NCI-H524 treated with DMSO at 0.1 percent for 48 hours (cell line): ENCODE measurements around the gene NQO1.
"Not testable (repeated sequence)": the region's sequence is repeated elsewhere in the genome, so short reads cannot be mapped to it uniquely, and the experiment has no call there.

Source experiments
- DNase-seq: peaks from one replicate; lab custom pipeline; 2025; lab: John Stamatoyannopoulos, UW

The NQO1 gene

GRCh38 chr16:69726313-69727060, at the start of gene NQO1:
Gene NQO1 (minus strand): TSS chr16:69726560. CDS start chr16:69726439, 121 bp downstream.
- peak; percentile 81 for DNase-seq

DNA sequence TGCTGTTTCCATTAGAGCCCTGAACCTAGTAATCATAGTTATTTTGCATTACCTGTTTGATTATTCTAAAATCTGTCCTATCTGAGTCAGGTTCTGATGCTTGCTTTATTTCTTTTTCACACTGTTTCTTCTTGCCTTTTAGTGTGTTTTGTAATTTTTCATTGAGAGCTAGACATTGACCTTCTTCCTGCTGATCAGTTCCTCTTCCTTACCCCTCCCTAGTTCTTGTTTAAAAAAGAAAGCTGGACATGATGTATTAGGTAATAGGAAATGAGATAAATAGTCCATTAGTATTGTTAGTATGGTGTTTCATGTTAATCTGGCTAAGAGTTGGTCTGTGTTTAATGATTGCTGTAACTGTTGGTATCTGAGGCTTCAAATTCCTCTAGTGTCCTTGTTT, 49.2 kb upstream of the NQO1 start:
- DNase-seq = no peak

- no peak for DNase-seq
Observed at GRCh38 chr16:69773260-69773947, 47.0 kb upstream of the NQO1 start.

DNA sequence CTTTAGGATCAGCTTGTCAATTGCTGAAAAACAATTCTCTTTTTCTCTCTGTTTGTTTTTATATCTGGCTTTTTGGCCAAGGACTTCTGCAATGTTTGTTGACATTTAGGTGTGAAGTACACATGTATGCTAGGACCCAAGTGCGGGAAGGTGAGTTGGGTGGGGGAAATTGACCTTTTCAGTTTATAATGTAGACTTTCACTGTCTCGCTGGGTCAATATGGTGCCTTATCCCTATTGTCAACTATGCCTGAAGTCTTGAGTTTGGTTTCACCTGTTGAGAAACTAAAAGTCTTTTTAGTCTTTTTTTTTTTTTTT, 45.2 kb upstream of the NQO1 start:
- no peak for DNase-seq

DNA sequence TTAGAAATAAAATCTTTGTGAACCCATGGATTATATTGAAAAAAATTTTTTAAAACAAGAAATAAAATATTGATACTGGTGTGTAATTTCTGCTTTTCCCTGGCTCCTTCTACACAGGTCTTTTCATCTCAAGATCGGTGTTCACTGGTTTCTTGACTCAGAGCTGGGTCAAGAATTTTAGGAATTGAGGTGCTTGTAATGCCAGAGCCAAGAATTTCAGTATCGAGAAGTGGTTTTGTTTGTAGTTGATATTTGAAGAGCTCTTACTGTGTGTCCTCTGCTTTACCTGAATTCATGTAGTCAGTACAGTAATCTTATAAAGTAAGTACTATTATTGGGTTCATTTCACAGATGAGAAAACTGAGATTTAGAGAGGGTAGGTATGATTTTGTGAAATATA, 43.0 kb upstream of the NQO1 start:
- DNase-seq = no peak

DNA sequence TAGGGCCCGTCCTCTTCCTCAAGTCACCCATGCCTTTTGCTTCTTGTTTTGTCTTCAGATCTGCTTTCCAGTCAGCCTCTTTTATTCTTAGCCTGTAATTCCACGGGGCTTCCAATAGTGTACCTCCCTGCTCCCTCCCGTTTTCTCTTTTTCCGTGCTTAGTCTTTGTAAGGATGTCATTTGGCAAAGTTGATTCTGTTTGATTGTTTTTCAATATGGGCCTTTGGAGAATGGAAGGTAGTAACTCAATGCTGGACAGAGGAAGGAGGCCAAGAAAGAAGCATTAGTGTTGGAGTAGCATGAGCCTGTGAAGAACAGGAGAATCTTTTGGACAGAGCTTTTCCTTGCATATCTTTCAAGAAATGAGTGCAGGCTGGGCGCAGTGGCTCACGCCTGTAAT, 42.3 kb upstream of the NQO1 start:
- DNase-seq = no peak

GRCh38 chr16:69767459-69768229, 41.3 kb upstream of the NQO1 start:
- DNase-seq = no peak

DNA sequence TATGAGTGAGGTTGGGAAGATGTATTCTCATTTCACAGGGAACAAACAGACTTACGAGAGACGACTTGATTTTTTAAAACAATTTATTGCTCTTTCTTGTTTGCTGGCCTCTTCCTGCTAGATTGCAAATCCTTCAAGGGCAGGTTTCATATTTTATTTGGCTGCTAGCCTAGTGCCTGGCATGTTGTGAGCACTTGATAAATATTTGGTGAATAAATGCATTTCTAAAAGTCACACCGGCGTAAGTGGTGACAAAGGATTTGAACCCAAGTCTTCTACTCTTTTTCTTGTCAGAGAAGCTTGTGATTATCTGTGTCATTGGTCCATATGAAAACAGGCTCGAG, 37.2 kb upstream of the NQO1 start:
- DNase-seq = no peak

- no peak for DNase-seq
Observed at GRCh38 chr16:69762814-69763598, 36.6 kb upstream of the NQO1 start.

DNA sequence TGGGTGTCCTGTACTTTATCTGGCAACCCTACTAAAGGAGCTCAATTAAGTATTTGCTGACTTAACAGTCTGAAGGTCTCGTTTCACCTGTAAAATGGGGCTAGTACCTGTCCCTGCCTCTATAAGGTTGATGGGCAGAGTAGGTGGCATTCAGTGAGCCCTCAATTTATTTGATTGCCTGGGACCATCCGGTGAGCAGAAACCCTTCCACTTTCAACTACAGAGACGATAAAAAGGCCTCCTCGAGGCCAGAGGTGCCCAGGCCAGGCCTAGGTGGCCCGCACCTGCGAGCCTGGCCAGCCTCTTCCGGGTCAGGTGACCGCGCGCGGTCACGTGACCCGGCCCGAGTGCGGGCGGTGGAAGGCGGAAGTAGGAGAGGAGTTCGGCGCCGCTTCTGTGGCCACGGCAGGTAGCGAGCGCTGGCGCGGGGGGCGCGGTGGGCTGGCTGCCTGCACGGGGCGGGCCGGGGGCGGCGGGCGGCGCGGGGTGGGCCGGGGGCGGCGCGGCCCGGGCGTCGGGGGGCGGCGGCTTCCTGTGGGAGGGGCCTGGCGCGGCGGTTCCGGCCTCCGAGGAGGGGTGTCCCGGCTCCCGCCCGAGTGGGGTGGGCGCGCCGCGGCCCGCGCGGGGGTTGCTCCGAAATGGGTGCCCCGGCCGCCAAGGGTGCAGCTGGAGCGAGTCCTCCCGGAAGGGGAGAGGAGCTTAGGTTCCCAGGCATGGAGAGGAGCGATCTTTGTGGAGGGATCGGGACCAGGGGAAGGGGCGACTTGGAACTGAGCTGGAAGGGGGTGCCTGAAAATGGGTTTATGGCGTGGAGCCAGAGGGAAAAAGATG, 35.8 kb upstream of the NQO1 start, which contains the start of gene WWP2:
Gene WWP2 (plus strand): TSS at position 350 of the 831 bp plus-strand sequence. CDS start 24,679 bp downstream, outside the sequence.
- no peak for DNase-seq

GRCh38 chr16:69757375-69757774, 31.0 kb upstream of the NQO1 start:
- DNase-seq = not testable (repeated sequence)

DNA sequence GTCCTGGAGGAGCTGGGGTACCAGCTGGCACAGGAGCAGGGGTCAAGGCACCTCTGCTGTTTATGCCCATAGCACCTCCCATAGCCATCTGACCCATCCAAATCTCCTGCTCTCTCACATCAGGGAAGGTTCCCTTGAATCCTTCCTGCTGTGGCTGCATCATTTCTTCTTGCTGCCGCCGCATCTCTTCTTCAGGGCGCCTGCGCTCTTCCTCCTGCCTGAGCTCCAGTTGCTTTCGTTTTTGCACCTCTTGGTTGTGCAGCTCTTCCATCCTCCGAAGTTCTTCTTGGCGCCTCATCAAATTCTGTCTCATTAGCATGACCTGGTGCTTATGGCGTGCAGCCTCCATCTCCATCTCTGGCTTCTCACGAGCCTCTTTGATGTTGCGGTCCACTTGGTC, 30.3 kb upstream of the NQO1 start:
- no peak for DNase-seq

DNA sequence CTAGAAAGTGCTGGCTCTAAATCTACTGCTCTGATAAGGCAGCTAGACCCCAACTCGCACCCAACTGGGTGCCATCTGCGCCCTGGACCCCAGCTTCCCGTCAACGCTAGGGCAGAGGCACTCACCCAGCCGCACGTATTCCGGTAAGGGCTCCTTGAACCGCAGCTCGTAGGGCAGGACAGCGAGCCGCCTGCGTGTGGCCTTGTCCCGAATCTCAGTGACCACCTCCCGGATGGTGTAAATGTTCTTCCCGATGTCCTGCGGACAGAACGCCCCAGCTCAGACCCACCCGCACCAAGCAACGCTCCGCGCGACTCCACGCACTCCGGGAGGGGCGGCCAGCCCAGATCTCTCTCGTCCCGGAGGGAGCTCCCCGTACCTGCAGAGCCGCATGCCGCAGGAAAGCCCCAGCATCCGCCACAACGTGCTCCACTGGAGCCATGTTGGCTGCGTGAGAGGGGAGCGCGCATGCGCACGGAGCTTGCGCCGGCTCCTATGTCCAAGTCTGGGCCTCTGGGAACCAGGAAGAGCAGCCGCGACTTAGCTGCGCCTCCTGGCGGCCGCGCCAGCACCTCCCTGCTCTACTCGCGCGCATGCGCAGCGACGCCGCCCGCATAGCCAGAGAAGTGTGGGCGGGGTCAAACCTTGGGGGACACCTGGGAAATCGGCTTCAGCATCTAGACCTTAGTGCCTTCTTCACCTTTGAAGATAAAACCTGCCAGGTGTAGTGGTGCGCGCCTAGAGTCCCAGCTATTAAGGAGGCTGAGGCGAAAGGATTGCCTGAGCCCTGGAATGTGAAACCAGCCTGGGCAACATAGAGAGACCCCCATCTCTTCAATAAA, 28.3 kb upstream of the NQO1 start, which contains the start of gene NOB1:
Gene NOB1 (minus strand): TSS at position 458 of the 842 bp plus-strand sequence. CDS start 16 bp downstream, at position 442.
- DNase-seq = peak; percentile 85

DNA sequence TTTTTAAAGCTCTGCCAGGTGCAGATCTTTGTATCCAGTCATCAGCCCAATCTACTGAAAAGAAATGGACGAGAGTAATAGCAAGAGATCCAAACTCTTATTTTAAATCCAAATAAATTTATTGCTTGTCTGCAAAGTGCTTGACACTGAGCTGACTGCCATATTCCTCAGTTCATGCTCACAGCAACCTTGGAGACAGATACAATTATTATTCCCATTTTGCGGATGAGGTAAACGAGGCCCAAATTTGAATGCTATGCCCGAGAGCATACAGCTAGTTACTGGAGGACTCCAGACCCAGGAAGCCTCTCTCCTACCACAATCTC, 27.7 kb upstream of the NQO1 start:
- no peak for DNase-seq

DNA sequence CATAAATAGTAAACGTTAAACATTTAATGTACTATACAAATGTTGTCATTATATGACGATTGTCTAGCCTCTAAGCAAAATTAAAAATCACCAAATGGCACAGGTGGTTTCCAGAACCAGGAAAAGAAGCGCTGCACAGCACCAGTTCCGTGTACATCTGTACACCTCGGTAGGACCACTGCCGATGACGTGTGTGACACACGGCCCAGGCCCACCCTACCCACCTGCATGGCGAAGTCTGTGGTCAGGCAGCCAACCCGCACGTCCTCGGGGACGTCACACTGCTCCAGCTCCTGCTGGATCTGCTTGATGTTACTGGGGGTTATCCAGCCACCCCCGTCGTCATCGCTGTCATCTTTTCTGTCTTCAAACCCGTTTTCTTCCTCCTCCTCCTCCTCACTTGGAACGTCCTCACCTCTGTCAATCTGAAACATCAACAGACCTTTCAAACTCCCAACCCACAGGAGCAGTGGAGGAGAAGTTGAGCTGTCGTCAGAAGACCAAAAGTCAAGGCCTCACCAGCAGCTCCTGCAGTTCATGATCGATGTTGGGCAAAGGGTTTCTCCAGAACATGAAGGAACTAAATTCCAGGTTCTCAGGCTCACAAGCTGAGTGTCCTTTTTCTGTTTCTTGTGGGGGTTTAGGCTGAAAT, 22.5 kb upstream of the NQO1 start:
- DNase-seq = no peak

- DNase-seq = no peak
Observed at GRCh38 chr16:69747115-69747514, 20.8 kb upstream of the NQO1 start.

- DNase-seq = no peak
Observed at GRCh38 chr16:69745959-69746358, 19.6 kb upstream of the NQO1 start.

- DNase-seq = no peak
Observed at GRCh38 chr16:69745232-69745612, 18.9 kb upstream of the NQO1 start.

DNA sequence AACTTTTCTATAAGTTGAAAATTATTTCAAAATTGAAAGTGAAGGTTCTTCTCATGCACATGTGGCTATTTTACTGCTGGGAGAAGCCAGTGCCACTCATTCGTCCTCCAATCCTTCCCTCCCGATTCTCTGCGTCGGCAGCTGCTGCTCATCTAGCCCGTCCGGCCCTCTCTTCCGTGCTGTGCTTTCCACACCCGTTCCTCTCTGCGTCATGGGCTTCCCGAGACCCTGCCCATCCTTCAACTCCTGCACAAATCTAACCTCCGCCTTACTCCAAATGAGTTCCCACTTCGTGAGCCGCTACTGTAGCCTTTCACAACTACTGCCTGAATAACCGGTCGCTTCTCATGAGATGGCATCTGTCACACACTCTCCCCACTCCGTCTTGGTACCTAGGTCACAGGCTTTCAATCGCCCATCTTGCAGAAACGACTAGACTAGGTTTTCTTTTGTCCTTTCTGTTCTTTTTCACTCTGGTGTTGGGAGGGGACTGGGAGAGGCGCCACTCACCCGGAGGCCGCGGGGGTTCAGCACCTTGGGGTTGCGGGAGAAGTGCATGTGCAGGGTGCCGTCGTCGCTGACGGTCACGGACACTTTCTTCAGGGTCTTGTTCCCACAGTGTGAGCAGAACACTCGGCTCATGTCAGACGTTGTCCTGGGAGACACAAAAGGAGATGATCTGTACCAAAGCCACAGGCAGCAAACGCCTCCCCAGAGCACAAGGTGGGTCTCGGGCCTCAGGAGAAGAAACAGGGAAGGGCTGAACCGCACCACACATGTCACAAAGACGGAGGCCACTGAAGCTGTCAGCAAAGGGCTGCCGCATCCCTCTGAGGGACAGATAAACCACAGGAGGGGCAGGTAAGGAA, 18.2 kb upstream of the NQO1 start:
- no peak for DNase-seq
